ENCODE measurements around the gene KBTBD13.

KBTBD13 gene

DNA sequence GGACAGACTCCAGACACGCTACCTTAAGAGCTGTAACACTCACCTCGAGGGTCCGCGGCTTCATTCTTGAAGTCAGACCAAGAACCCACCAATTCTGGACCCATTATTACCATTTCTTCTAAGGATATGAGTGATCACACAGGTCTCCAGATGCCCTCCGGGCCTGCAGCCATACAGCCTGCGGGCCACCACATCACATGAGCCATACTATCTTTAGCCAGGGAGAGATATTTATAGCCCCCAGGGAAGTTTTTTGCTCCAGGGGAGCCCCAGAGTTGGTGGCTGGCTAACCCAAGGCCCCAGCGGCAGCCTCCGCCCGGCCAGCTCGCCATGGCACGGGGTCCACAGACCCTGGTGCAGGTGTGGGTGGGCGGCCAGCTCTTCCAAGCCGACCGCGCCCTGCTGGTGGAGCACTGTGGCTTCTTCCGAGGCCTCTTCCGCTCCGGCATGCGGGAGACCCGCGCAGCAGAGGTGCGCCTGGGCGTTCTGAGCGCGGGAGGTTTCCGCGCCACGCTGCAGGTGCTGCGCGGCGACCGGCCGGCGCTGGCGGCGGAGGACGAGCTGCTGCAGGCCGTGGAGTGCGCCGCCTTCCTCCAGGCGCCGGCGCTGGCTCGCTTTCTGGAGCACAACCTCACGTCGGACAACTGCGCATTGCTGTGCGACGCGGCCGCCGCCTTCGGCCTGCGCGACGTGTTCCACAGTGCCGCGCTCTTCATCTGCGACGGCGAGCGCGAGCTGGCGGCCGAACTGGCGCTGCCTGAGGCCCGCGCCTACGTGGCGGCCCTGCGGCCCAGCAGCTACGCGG is at the start of gene KBTBD13:
KBTBD13 (plus strand) TSS at position 261 of the 805 bp plus-strand sequence; CDS start at position 331, 70 bp downstream.
- Mint-ChIP-seq H3K36me3 (no peaks in the 10 kb centered on the region), H3K4me1 (ENCODE audit: low read depth) (peaks cover 11% of the 10 kb centered on the region), H3K4me3 (no peak within 1 kb of the TSS), H3K27ac (no peak within 1 kb of the TSS), H3K27me3 (peaks cover 16% of the 10 kb centered on the region), H3K9me3 (ENCODE audit: low read depth) (no peaks in the 10 kb centered on the region)

DNA sequence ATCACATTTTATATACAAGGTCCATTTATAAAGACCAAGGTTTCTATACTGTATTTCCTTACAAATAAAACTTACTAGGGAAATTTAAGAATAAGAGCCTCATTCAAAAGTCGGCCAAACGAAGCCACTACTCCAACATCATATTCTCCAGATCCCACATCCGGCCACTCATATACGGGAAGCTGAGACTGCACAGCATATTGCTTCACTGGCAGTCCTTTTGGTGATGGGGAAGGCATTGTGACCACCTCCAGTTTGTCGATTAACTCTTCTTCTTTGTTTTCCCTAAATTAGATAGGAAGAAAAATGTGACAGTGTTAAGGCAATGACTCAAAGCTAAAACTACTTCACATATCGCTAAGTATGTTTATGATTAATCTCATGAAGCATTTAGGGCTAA is 49.8 kb upstream of the KBTBD13 start:
- Mint-ChIP-seq H3K9me3 (ENCODE audit: low read depth) (no peaks in the 10 kb centered on the region), H3K4me1 (ENCODE audit: low read depth) (peaks cover 22% of the 10 kb centered on the region), H3K36me3 (peaks cover 9% of the 10 kb centered on the region), H3K27me3 (no peaks in the 10 kb centered on the region), H3K27ac (peak overlapping the region; percentile 3), H3K4me3 (no peak overlapping the region)

DNA sequence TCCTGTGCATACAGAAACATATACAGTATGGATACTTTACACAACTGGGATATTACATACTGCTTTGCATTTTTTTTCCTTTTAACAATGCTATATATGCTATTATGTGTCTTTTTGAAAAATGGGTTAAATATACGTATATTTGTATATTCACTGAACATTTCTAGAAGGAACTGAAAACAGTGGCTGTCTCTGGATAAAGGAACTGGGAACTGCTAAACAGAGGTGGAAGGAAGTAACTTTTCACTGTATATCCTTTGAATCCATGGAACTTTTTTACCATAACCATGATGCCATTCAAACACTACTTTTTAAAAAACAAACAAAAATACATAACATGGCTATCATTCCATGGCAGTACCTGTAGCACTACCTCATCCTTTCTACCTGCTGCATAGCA is 49.0 kb upstream of the KBTBD13 start:
- Mint-ChIP-seq H3K4me1 (ENCODE audit: low read depth) (peaks cover 22% of the 10 kb centered on the region), H3K9me3 (ENCODE audit: low read depth) (no peaks in the 10 kb centered on the region), H3K27ac (no peak overlapping the region), H3K4me3 (peak overlapping the region; percentile 98), H3K27me3 (peaks cover 5% of the 10 kb centered on the region), H3K36me3 (peaks cover 9% of the 10 kb centered on the region)

GRCh38 chr15:65028338-65028737 is 48.2 kb upstream of the KBTBD13 start:
- Mint-ChIP-seq H3K4me1 (ENCODE audit: low read depth) (peaks cover 25% of the 10 kb centered on the region), H3K27ac (peak overlapping the region; percentile 93)

DNA sequence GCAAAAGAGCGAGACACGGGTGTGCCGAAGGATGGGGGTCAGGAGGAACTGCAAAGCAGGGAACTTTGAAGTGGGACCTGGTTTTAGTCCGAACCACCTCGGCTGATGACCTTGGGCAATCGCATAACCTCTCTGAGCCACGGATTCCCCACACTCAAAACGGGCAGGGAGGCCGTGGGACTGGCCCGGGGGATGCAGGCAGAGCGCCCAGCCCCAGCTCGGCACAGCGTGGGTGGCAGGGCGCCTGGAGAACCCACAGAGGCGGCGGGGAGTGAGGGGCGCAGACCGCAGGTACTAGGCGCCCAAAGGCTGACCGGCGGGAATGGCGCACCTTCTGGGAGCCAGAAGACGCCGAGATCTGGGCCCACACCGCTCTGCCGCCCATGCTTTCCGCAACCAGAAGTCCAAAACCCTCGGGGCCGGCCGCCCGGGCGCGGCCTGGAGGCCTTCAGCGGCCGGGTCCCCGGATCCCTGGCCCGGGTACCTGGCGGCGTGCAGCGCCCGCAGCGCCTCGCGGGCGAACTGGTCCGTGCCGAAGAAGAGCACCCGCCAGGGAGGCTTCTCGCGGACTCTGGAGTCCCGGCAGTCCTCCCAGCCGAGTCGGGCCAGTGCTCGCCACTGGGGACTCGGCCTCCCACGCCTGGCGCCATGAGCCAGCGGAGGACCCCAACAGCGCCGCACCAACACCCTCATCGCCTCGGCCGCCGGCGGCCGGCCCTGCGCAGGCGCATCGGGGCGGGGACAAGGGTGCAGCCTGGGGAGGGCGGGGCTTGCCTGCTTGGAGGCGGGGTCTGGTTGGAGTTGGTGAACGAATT is 47.4 kb upstream of the KBTBD13 start, which contains the start of gene MTFMT:
MTFMT (minus strand) TSS at position 719 of the 815 bp plus-strand sequence; CDS start at position 693, 26 bp downstream.
- Mint-ChIP-seq H3K9me3 (ENCODE audit: low read depth) (no peaks in the 10 kb centered on the region), H3K27me3 (peaks cover 5% of the 10 kb centered on the region), H3K4me1 (ENCODE audit: low read depth) (peaks cover 28% of the 10 kb centered on the region), H3K36me3 (peaks cover 7% of the 10 kb centered on the region), H3K4me3 (peak within 1 kb of the TSS; percentile 98), H3K27ac (peak within 1 kb of the TSS; percentile 93)

More at GRCh38 chr15:65028338-65028737, 48.2 kb upstream of the KBTBD13 start:
- H3K9me3 Mint-ChIP-seq (ENCODE audit: low read depth): no peaks in the 10 kb centered on the region
- H3K36me3 Mint-ChIP-seq: peaks cover 9% of the 10 kb centered on the region
- H3K27me3 Mint-ChIP-seq: peaks cover 5% of the 10 kb centered on the region
- peak overlapping the region; percentile 98 for H3K4me3 Mint-ChIP-seq

DNA sequence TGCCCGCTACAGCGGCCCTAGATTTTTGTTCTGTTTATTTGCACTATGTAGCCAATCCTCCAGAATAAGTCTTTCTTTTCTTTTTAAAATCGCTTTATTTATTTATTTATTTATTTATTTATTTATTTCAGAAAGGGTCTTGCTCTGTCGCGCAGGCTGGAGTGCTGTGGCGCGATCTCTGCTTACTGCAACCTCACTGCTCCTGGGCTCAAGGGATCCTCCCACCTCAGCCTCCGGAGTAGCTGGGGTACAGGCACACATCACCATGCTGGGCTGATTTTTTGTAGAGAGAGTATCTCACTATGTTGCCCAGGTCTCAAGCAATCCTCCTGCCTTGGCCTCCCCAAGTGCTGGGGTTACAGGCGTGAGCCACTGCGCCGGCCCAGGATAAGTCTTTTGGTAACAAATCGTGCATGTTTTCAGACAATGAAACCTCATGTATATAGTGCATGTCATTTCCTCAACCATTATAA is 46.8 kb upstream of the KBTBD13 start:
- Mint-ChIP-seq H3K27me3 (peaks cover 5% of the 10 kb centered on the region), H3K4me3 (peak overlapping the region; percentile 79), H3K4me1 (ENCODE audit: low read depth) (peaks cover 28% of the 10 kb centered on the region), H3K9me3 (ENCODE audit: low read depth) (no peaks in the 10 kb centered on the region), H3K27ac (peak overlapping the region; percentile 16), H3K36me3 (peaks cover 7% of the 10 kb centered on the region)

GRCh38 chr15:65032801-65033537 is 43.6 kb upstream of the KBTBD13 start:
- peaks cover 5% of the 10 kb centered on the region for H3K27me3 Mint-ChIP-seq
- no peak overlapping the region for H3K27ac Mint-ChIP-seq
- no peaks in the 10 kb centered on the region for H3K9me3 Mint-ChIP-seq (ENCODE audit: low read depth)
- peaks cover 14% of the 10 kb centered on the region for H3K4me1 Mint-ChIP-seq (ENCODE audit: low read depth)
- H3K36me3 Mint-ChIP-seq: no peaks in the 10 kb centered on the region
- no peak overlapping the region for H3K4me3 Mint-ChIP-seq

- Mint-ChIP-seq H3K27me3 (peaks cover 5% of the 10 kb centered on the region), H3K9me3 (ENCODE audit: low read depth) (no peaks in the 10 kb centered on the region), H3K4me3 (no peak overlapping the region), H3K4me1 (ENCODE audit: low read depth) (peaks cover 8% of the 10 kb centered on the region), H3K27ac (no peak overlapping the region), H3K36me3 (no peaks in the 10 kb centered on the region)
These were observed 42.8 kb upstream of the KBTBD13 start for GRCh38 chr15:65033659-65034269.

DNA sequence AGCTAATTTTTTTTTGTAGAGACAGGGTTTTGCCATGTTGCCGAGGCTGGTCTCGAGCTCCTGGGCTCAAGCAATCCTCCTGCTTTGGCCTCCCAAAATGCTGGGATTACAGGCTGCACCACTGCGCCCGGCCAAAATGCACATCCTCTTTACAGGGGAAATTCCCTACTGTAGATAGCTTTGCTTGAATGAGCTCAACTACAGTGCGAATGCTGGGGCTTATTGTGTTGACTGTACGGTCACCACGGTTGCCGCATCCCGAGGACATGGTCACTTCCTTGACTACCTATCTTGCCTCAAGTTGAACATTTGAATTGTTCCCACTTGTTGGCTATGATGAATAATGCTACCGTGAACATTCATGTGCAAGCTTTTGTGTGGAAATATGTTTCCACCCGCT is 41.8 kb upstream of the KBTBD13 start:
- no peaks in the 10 kb centered on the region for H3K9me3 Mint-ChIP-seq (ENCODE audit: low read depth)
- peaks cover 8% of the 10 kb centered on the region for H3K4me1 Mint-ChIP-seq (ENCODE audit: low read depth)
- no peak overlapping the region for H3K27ac Mint-ChIP-seq
- no peaks in the 10 kb centered on the region for H3K36me3 Mint-ChIP-seq
- no peak overlapping the region for H3K4me3 Mint-ChIP-seq
- peaks cover 5% of the 10 kb centered on the region for H3K27me3 Mint-ChIP-seq

DNA sequence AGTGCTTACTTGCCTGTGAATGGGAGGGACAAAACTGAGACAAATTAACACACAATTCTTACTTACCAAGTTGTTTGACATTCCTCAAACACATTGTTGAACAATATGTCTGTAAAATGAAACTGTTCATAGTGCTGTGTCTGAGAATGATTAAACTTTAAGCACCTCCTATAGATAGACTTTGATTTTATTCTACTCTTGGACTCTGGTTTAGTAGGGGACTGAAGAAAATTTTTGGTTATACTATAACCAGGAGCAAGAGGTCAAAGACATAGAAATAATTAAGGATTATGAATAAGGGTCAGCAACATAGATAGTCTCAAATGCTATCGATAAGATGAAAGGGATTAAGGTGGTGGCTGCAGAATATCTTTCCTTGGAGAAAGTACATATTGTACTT is 39.2 kb upstream of the KBTBD13 start:
- no peaks in the 10 kb centered on the region for H3K9me3 Mint-ChIP-seq (ENCODE audit: low read depth)
- no peak overlapping the region for H3K4me3 Mint-ChIP-seq

GRCh38 chr15:65038428-65038827 is 38.1 kb upstream of the KBTBD13 start:
- H3K36me3 Mint-ChIP-seq: no peaks in the 10 kb centered on the region
- no peaks in the 10 kb centered on the region for H3K9me3 Mint-ChIP-seq (ENCODE audit: low read depth)
- H3K27ac Mint-ChIP-seq: no peak overlapping the region
- H3K4me3 Mint-ChIP-seq: no peak overlapping the region
- peaks cover 1% of the 10 kb centered on the region for H3K27me3 Mint-ChIP-seq
- peaks cover 4% of the 10 kb centered on the region for H3K4me1 Mint-ChIP-seq (ENCODE audit: low read depth)

More for the DNA sequence above, 39.2 kb upstream of the KBTBD13 start:
- Mint-ChIP-seq H3K27me3 (peaks cover 2% of the 10 kb centered on the region), H3K4me1 (ENCODE audit: low read depth) (peaks cover 8% of the 10 kb centered on the region), H3K27ac (no peak overlapping the region), H3K36me3 (no peaks in the 10 kb centered on the region)

- no peaks in the 10 kb centered on the region for H3K4me1 Mint-ChIP-seq (ENCODE audit: low read depth)
- no peak overlapping the region for H3K27ac Mint-ChIP-seq
- no peaks in the 10 kb centered on the region for H3K36me3 Mint-ChIP-seq
- H3K9me3 Mint-ChIP-seq (ENCODE audit: low read depth): no peaks in the 10 kb centered on the region
- no peak overlapping the region for H3K4me3 Mint-ChIP-seq
- peaks cover 1% of the 10 kb centered on the region for H3K27me3 Mint-ChIP-seq
These were observed 37.7 kb upstream of the KBTBD13 start for GRCh38 chr15:65038836-65039235.

- Mint-ChIP-seq H3K27ac (no peak overlapping the region), H3K27me3 (peaks cover 1% of the 10 kb centered on the region), H3K9me3 (ENCODE audit: low read depth) (no peaks in the 10 kb centered on the region), H3K4me1 (ENCODE audit: low read depth) (no peaks in the 10 kb centered on the region), H3K36me3 (no peaks in the 10 kb centered on the region), H3K4me3 (no peak overlapping the region)
These were observed 36.1 kb upstream of the KBTBD13 start for GRCh38 chr15:65040461-65040860.

- no peaks in the 10 kb centered on the region for H3K4me1 Mint-ChIP-seq (ENCODE audit: low read depth)
- H3K9me3 Mint-ChIP-seq (ENCODE audit: low read depth): no peaks in the 10 kb centered on the region
These were observed 34.8 kb upstream of the KBTBD13 start for GRCh38 chr15:65041787-65042186.

More at GRCh38 chr15:65041787-65042186, 34.8 kb upstream of the KBTBD13 start:
- H3K36me3 Mint-ChIP-seq: no peaks in the 10 kb centered on the region
- no peak overlapping the region for H3K27ac Mint-ChIP-seq
- peaks cover 1% of the 10 kb centered on the region for H3K27me3 Mint-ChIP-seq
- no peak overlapping the region for H3K4me3 Mint-ChIP-seq
